ENCODE measurements around the gene GLYR1.

DNA sequence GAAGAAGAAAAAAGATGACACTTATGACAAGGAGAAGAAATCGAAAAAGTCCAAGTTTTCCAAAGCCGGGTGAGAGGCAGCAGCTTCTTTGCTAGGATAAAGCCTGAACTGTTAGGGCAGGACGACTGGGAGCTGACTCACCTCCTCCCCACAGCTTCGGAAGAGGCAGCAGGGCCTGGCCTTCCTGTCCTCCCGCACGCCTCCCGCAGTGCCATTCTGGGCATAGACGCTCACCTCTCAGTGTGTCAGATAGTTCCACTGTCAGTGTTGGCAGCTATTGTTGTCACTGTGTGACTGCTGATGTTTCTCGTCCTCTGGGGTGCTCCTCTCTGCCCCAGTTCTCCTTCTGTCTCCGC is 12.8 kb upstream of the GLYR1 start:
- TF ChIP-seq TAF1 (IDR thresholded peaks at IDR 0.05; ENCODE audit: borderline replicate concordance, insufficient read depth, low read length) (no peak), POLR2AphosphoS5 (IDR thresholded peaks at IDR 0.05; ENCODE audit: low read depth, low read length) (no peak), SIN3A (IDR thresholded peaks at IDR 0.05; ENCODE audit: borderline replicate concordance, insufficient read depth, low read length) (no peak), FOXP2 (optimal IDR thresholded peaks at IDR 0.05; ENCODE audit: borderline replicate concordance, extremely low read depth, extremely low read length, insufficient read depth) (no peak)
- TF ChIP-seq, protein P1, sequence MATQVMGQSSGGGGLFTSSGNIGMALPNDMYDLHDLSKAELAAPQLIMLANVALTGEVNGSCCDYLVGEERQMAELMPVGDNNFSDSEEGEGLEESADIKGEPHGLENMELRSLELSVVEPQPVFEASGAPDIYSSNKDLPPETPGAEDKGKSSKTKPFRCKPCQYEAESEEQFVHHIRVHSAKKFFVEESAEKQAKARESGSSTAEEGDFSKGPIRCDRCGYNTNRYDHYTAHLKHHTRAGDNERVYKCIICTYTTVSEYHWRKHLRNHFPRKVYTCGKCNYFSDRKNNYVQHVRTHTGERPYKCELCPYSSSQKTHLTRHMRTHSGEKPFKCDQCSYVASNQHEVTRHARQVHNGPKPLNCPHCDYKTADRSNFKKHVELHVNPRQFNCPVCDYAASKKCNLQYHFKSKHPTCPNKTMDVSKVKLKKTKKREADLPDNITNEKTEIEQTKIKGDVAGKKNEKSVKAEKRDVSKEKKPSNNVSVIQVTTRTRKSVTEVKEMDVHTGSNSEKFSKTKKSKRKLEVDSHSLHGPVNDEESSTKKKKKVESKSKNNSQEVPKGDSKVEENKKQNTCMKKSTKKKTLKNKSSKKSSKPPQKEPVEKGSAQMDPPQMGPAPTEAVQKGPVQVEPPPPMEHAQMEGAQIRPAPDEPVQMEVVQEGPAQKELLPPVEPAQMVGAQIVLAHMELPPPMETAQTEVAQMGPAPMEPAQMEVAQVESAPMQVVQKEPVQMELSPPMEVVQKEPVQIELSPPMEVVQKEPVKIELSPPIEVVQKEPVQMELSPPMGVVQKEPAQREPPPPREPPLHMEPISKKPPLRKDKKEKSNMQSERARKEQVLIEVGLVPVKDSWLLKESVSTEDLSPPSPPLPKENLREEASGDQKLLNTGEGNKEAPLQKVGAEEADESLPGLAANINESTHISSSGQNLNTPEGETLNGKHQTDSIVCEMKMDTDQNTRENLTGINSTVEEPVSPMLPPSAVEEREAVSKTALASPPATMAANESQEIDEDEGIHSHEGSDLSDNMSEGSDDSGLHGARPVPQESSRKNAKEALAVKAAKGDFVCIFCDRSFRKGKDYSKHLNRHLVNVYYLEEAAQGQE (IDR thresholded peaks at IDR 0.05; ENCODE audit: insufficient read depth in 1 of 2, low read depth in 2 of 2, low read length in 2 of 2), result no peak
